Cardiac muscle cell (in vitro differentiated cells and primary cell): Measurements from ENCODE around the gene CTU2. TPM values are rescaled to one million over a fixed set of nuclear protein-coding genes. Genes with fewer than 3 reads are reported as not detected.

Source experiments
- DNase-seq, 2 donors: peaks; one replicate each; pipeline versions ENCODE4 v3.0.0 to v3.0.0-alpha.2; 2010 to 2017; ENCODE audit warnings: low read depth in 1 of 2, low spot score in 1 of 2
- H3K27ac ChIP-seq: fragments of 200-600 bp; sonication (generic); 2 replicates; pipeline ENCODE4 v1.5.1; 2016
- H3K27me3 ChIP-seq: fragments of 200-600 bp; sonication (generic); 2 replicates; pipeline ENCODE4 v1.6.0; 2016; ENCODE audit warnings: control low read depth
- H3K36me3 ChIP-seq: fragments of 200-600 bp; sonication (generic); 2 replicates; pipeline ENCODE4 v1.5.1; 2016; ENCODE audit warnings: control low read depth
- H3K4me1 ChIP-seq: fragments of 200-600 bp; sonication (generic); 2 replicates; pipeline ENCODE4 v1.8.1; 2017; ENCODE audit warnings: low read depth, mild to moderate bottlenecking, mixed run types
- H3K4me3 ChIP-seq: fragments of 200-600 bp; sonication (generic); 2 replicates; pipeline ENCODE4 v1.5.1; 2016; ENCODE audit warnings: mild to moderate bottlenecking
- H3K9me3 ChIP-seq: fragments of 200-600 bp; sonication (generic); 2 replicates; pipeline ENCODE4 v1.5.1; 2017; ENCODE audit warnings: low read depth, mild to moderate bottlenecking, control low read depth
- CTCF ChIP-seq: IDR thresholded peaks from 2 replicates; pipeline ENCODE4 v1.5.1; 2012; ENCODE audit warnings: low read depth, mild to moderate bottlenecking, low read length
- polyA plus RNA-seq: library from polyadenylated mRNA; unstranded; fragments of >200 nt; fragmentation: Nextera tagmentation; extraction: Ambion mirVana; gene quantifications from 2 replicates; pipeline ENCODE4 v1.2.1, GENCODE V29; 2016
- total RNA-seq: library from RNA; depleted of rRNA; stranded (reverse); fragments of >200 nt; gene quantifications from 2 replicates; pipeline ENCODE4 v1.2.3, GENCODE V29; 2016

The CTU2 gene
- total and polyA plus RNA-seq, 2 experiments from 2014 or later: 9.2 to 10.8 TPM

- peak; percentile 14 to 18 for DNase-seq
- H3K9me3 ChIP-seq: no peaks in the 10 kb centered on the region
- H3K4me3 ChIP-seq: peak overlapping the region; percentile 69
- no peak for TF ChIP-seq CTCF
- H3K36me3 ChIP-seq: no peaks in the 10 kb centered on the region
- H3K27me3 ChIP-seq: no peaks in the 10 kb centered on the region
- peaks cover 5% of the 10 kb centered on the region for H3K4me1 ChIP-seq
- no peak overlapping the region for H3K27ac ChIP-seq
Observed at GRCh38 chr16:88705076-88705684, 1.1 kb upstream of the CTU2 start.

GRCh38 chr16:88705801-88706228, 488 bp upstream of the CTU2 start:
- H3K27ac ChIP-seq: peak overlapping the region; percentile 29
- H3K27me3 ChIP-seq: no peaks in the 10 kb centered on the region
- TF ChIP-seq CTCF: no peak
- no peaks in the 10 kb centered on the region for H3K36me3 ChIP-seq
- H3K4me1 ChIP-seq: peaks cover 5% of the 10 kb centered on the region
- peak overlapping the region; percentile 69 for H3K4me3 ChIP-seq
- no peaks in the 10 kb centered on the region for H3K9me3 ChIP-seq
- peak in 1 of 2 donors; percentile 65 for DNase-seq

- no peak for DNase-seq
- Histone ChIP-seq H3K9me3 (no peaks in the 10 kb centered on the region), H3K27me3 (no peaks in the 10 kb centered on the region), H3K27ac (peak overlapping the region; percentile 46), H3K36me3 (no peaks in the 10 kb centered on the region), H3K4me3 (peak overlapping the region; percentile 69), H3K4me1 (peaks cover 5% of the 10 kb centered on the region)
- no peak for TF ChIP-seq CTCF
Observed at GRCh38 chr16:88706965-88707826, 893 bp downstream of the CTU2 start.

- Histone ChIP-seq H3K27me3 (no peaks in the 10 kb centered on the region), H3K4me1 (no peaks in the 10 kb centered on the region), H3K36me3 (no peaks in the 10 kb centered on the region), H3K4me3 (no peak overlapping the region), H3K9me3 (no peaks in the 10 kb centered on the region), H3K27ac (no peak overlapping the region)
- no peak for DNase-seq
- no peak for TF ChIP-seq CTCF
Observed at GRCh38 chr16:88710556-88710955, 4.3 kb downstream of the CTU2 start.

- TF ChIP-seq CTCF: no peak
- H3K36me3 ChIP-seq: peaks cover 9% of the 10 kb centered on the region
- no peak overlapping the region for H3K4me3 ChIP-seq
- no peaks in the 10 kb centered on the region for H3K27me3 ChIP-seq
- H3K4me1 ChIP-seq: no peaks in the 10 kb centered on the region
- no peaks in the 10 kb centered on the region for H3K9me3 ChIP-seq
- DNase-seq: no peak
- no peak overlapping the region for H3K27ac ChIP-seq
Observed at GRCh38 chr16:88711750-88712340, 5.5 kb downstream of the CTU2 start.
